Activated CD8-positive, alpha-beta memory T cell treated with anti-CD3 and anti-CD28 coated beads, Interleukin-2, amount 10 ng/mL, durations not matched to agents 7 days and 5 days (primary cell): ENCODE data around the gene MAFF. TPM values are rescaled to one million over a fixed set of nuclear protein-coding genes. Genes with fewer than 3 reads are reported as not detected.

ENCODE experiments used
- ATAC-seq: fragments of 150-1000 bp; cut with Tn5 transposase; one replicate; pipeline ENCODE4 v1.10.0; 2021; ENCODE audit warnings: moderate library complexity
- CTCF ChIA-PET: fragments of 350-600 bp; sonication (Branson Sonifier 250); formaldehyde crosslinking; loops from one replicate; lab custom pipeline; 2021; ENCODE audit warnings: antibody characterized with exemption; lab: Charles Lee
- DNase-seq: peaks from one replicate; pipeline ENCODE4 v3.0.0-alpha.2; 2020
- H3K27ac Mint-ChIP-seq: one replicate; pipeline ENCODE4 v1.8.0; 2021; ENCODE audit warnings: mild to moderate bottlenecking, mixed read lengths
- H3K27me3 Mint-ChIP-seq: one replicate; pipeline ENCODE4 v1.8.0; 2021; ENCODE audit warnings: mixed read lengths
- H3K36me3 Mint-ChIP-seq: one replicate; pipeline ENCODE4 v1.8.0; 2021; ENCODE audit warnings: mild to moderate bottlenecking, mixed read lengths
- H3K4me1 Mint-ChIP-seq: one replicate; pipeline ENCODE4 v1.8.0; 2021; ENCODE audit warnings: mixed read lengths
- H3K4me3 Mint-ChIP-seq: one replicate; pipeline ENCODE4 v1.8.0; 2021; ENCODE audit warnings: mild to moderate bottlenecking, moderate library complexity, mixed read lengths
- H3K9me3 Mint-ChIP-seq: one replicate; pipeline ENCODE4 v1.8.0; 2022; ENCODE audit warnings: low read depth, mixed read lengths
- total RNA-seq, 2 experiments: library from RNA; stranded (reverse); gene quantifications; one replicate each; pipeline ENCODE4 v1.2.3, GENCODE V29; 2021

The MAFF gene
- total RNA-seq, 2 experiments from 2014 or later, result 6.6 to 7.8 TPM

DNA sequence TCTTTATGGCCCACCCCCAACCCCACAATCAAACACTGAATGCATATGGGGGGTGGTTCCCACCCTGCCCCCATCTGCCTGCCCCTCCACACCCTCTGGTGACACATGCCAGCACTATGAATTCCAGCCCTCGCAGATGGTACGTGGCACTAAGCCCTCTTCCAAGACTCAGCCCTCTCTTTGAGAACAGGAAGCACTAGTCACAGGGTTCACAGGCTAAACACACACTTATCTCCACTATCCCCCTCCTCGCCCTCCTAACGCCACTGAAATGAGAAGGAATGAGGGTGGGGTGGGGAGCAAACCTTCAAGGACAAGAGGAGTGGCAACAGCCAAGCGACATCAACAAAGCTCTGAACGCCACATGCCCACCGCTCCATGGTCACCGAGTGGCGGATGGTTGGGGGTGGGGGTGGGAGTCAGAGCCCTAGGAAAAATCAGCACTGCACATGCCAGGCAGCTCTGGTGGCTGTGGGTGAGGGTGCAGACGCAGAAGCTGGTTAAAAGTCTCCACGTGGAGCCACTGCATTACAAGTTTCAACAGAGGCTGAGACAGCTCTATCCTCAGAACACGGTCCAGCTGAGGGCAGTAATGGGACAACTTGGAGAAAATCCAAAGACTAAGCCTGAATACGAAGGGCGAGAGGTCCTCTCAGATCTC lies 37.4 kb downstream of the MAFF start:
- Mint-ChIP-seq H3K4me1 (no peaks in the 10 kb centered on the region), H3K27me3 (no peaks in the 10 kb centered on the region), H3K27ac (no peak overlapping the region), H3K4me3 (no peak overlapping the region), H3K9me3 (no peaks in the 10 kb centered on the region), H3K36me3 (peaks cover 2% of the 10 kb centered on the region)
- DNase-seq, result no peak
- ATAC-seq, result no peak
- CTCF ChIA-PET, result no interaction called here

DNA sequence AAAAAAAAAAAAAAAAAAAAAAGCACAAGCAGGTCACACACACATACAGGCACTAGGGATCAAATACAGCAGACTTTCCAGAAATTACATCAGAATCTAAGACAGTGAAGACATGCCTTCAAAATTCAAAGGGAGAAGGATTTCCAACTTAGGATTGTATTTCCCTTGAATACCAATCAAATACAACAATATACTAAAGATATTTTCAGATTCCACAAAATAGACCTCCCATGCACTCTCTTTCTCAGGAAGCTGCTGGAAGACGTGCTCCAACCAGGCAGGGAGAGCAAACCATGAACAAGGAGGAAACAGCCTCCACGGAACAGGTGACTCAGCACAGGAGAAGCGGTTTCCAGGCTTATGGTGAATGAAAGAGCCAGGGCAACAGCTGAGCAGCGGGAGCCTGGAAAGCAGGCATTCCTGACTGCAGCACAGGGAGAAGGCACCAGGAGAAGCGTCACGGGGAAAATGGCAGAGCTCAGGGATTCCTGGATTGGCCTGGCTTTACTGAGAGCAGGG lies 39.0 kb downstream of the MAFF start:
- no peaks in the 10 kb centered on the region for H3K4me1 Mint-ChIP-seq
- H3K4me3 Mint-ChIP-seq, result no peak overlapping the region
- CTCF ChIA-PET, result interaction anchor here (0.8 kb wide), 1 partner anchor 29 kb away, joined by 3 read pairs; no protein-coding TSS in a partner anchor
- H3K36me3 Mint-ChIP-seq, result peaks cover 2% of the 10 kb centered on the region
- DNase-seq (no peak), ATAC-seq (no peak)
- no peak overlapping the region for H3K27ac Mint-ChIP-seq
- no peaks in the 10 kb centered on the region for H3K27me3 Mint-ChIP-seq
- H3K9me3 Mint-ChIP-seq, result no peaks in the 10 kb centered on the region

DNA sequence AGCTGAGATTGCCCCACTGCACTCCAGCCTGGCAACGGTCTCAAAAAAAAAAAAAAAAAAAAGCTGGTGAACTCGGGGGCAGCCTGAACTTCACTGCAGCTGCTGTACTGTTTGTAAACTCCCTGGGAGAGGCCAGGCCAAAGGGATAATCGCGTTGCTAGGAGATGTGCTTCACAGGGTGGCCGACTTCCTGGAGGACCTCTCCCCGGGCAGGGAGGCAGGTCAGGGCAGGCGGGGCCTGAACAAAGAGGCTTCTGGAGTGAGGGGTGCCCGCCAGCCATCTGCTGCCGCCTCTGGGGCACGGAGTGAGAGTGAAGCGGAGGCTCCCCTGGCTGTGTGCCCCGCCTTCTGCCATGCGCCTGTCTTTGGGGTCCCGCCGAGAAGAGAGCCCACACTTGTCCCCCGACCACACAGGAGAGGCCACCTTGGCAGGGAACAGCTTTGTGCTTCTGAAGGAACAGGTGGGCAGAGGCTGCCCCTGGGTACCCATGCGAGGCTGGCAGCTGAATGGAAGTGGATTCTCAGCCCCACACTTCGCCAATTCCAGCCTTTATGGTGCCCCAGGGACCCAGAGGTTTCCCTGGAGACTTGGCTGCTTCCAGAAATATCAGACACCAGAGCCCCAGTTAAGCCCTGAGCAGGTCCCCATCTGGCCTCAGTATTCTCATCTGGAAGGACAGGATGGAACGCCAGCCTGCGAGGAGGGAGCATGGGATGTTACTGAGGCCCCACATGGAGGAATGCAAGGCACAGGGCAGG lies 41.4 kb downstream of the MAFF start:
- Mint-ChIP-seq H3K27ac (no peak overlapping the region), H3K27me3 (no peaks in the 10 kb centered on the region), H3K9me3 (no peaks in the 10 kb centered on the region), H3K4me1 (no peaks in the 10 kb centered on the region), H3K4me3 (no peak overlapping the region), H3K36me3 (peaks cover 4% of the 10 kb centered on the region)
- DNase-seq (no peak), ATAC-seq (no peak)
- CTCF ChIA-PET, result interaction anchor here (1.5 kb wide), 1 partner anchor 128 kb away, joined by 3 read pairs; no protein-coding TSS in a partner anchor

DNA sequence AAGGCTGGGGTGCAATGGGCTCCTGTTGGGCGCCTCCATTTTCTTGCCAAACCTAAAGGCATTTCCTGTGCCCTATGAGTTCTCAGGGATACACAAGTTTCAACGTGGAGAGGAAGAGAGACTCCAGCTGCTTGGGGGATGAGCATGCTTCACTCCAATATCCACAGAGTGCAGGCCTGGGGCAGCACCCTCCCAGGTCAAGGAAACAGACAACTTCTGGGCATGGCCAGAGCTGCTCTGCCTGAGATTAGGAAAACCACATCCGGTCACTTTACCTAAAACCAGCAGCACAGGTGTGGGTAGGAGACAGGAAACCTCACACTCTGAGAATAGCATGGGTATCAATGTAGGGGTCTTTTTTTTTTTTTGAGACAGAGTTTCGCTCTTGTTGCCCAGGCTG lies 42.3 kb downstream of the MAFF start:
- CTCF ChIA-PET, result no interaction called here
- Mint-ChIP-seq H3K27me3 (no peaks in the 10 kb centered on the region), H3K9me3 (no peaks in the 10 kb centered on the region), H3K36me3 (peaks cover 4% of the 10 kb centered on the region), H3K27ac (no peak overlapping the region), H3K4me1 (no peaks in the 10 kb centered on the region), H3K4me3 (no peak overlapping the region)
- ATAC-seq (no peak), DNase-seq (no peak)

DNA sequence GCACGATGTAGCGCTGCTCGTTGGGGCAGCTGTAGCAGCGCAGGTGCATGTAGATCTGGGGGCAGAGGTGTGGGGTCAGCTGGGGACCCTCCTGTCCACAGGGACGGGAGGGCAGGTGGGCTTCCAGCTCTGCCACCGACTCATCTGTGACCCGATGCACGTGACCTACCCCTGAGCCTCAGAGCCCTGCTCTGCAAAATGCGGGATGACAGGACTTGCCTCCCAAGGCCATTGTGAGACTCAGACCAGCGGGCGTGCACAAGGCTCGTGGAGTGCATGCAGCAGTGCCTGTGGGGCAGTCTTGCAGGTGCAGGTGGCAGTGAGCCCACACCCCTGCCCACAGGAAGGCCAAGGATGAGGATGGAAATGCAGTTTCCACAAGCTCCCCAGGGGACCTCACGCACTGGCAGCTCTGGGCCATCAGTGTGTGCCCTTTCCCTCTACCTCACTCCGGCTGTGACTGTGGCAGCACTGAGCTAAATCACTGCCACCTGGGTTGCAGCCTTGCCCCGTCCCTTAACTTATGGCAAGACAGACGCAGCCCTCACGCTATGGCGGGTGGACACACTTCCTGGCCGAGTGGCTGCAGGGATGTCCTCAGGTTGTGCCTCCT lies 44.4 kb downstream of the MAFF start:
- Mint-ChIP-seq H3K4me1 (no peaks in the 10 kb centered on the region), H3K4me3 (no peak overlapping the region), H3K27me3 (no peaks in the 10 kb centered on the region), H3K9me3 (no peaks in the 10 kb centered on the region), H3K27ac (no peak overlapping the region), H3K36me3 (peaks cover 5% of the 10 kb centered on the region)
- DNase-seq, result no peak
- CTCF ChIA-PET, result no interaction called here
- no peak for ATAC-seq

DNA sequence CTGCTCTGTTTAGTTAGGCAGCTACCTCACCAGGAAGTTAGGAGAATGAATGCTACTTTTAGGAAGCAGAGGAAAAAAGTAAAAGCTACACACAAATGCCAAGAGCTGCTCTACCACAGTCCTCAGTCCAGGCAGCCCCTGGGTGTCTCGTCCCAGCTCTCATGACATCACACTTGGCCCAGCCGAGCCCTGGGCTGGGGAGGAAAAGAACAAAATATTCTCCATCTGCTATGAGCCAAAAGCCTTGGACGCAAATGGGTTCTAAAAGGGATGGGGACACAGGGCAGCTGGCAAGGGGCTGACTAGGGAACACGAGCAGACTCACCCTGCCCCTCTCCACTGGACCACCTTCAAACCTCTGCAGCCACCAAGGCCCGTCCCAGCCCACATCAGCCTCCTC lies 44.9 kb downstream of the MAFF start:
- no peak for ATAC-seq
- no peak overlapping the region for H3K4me3 Mint-ChIP-seq
- DNase-seq, result no peak
- H3K9me3 Mint-ChIP-seq, result no peaks in the 10 kb centered on the region
- CTCF ChIA-PET, result no interaction called here
- peaks cover 5% of the 10 kb centered on the region for H3K36me3 Mint-ChIP-seq
- H3K4me1 Mint-ChIP-seq, result no peaks in the 10 kb centered on the region
- H3K27me3 Mint-ChIP-seq, result no peaks in the 10 kb centered on the region
- H3K27ac Mint-ChIP-seq, result no peak overlapping the region

DNA sequence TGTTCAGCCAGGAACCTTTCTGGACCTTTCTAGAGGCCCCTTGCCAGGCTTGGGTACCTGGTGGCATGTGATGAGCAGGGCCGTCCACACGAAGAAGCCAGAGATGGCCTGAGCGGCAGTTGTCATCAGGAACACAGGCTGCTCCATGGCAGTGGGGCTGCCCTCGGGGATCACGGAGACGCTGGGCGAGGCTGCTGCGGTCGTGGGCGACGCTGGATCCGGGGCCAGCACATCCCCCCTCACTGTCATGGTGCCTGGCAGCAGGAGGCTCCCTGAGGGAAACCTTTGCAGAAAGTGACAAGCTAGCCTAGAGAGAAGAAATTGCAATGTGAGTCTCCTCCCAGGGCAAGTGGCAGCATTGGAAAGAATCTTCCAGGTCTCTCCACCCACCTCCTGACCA lies 45.9 kb downstream of the MAFF start:
- ATAC-seq (no peak), DNase-seq (no peak)
- CTCF ChIA-PET, result interaction anchor here (0.6 kb wide), 1 partner anchor 49 kb away, joined by 3 read pairs; no protein-coding TSS in a partner anchor
- peaks cover 5% of the 10 kb centered on the region for H3K36me3 Mint-ChIP-seq
- no peaks in the 10 kb centered on the region for H3K27me3 Mint-ChIP-seq
- H3K4me1 Mint-ChIP-seq, result no peaks in the 10 kb centered on the region
- H3K27ac Mint-ChIP-seq, result no peak overlapping the region
- H3K9me3 Mint-ChIP-seq, result no peaks in the 10 kb centered on the region
- H3K4me3 Mint-ChIP-seq, result no peak overlapping the region

DNA sequence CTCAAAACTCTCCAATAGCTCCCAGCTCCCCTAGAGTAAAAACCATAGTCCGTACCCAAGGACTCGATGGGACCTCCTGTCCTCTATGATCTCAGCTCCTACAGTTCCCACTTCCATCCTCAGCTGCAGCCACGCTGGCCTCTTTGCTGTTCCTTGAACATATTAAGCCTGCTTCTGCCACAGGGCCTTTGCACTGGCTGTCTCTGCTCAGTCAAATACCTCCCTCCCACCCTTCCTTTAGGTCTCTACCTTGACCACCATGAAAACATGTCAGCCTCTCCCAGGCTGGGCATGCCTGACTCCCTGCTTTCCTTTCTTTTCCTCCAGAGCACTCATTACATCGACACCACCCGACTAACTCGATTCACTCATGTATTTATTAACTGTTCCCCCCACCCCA lies 46.5 kb downstream of the MAFF start:
- Mint-ChIP-seq H3K36me3 (peaks cover 5% of the 10 kb centered on the region), H3K4me3 (no peak overlapping the region), H3K9me3 (no peaks in the 10 kb centered on the region), H3K4me1 (no peaks in the 10 kb centered on the region), H3K27ac (no peak overlapping the region), H3K27me3 (no peaks in the 10 kb centered on the region)
- ATAC-seq (no peak), DNase-seq (no peak)
- CTCF ChIA-PET, result interaction anchor here (0.6 kb wide), 1 partner anchor 48 kb away, joined by 3 read pairs; no protein-coding TSS in a partner anchor

DNA sequence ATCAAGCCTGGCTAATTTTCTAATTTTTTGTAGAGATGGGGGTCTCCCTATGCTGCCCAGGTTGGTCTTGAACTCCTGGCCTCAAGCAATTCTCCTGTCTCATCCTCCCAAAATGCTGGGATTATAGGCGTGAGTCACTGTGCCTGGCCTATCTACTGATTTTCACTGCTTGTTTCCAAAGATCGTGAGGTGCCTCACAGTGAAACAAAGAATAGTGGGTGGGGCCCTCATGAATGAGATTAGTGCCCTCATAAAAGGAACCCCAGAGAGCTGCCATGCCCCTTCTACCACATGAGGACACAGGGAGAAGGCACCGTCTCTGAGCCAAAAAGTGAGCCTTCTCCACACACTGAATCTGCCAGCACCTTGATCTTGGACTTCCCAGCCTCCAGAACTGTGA lies 47.5 kb downstream of the MAFF start:
- DNase-seq (no peak), ATAC-seq (no peak)
- Mint-ChIP-seq H3K4me1 (no peaks in the 10 kb centered on the region), H3K4me3 (no peak overlapping the region), H3K27me3 (no peaks in the 10 kb centered on the region), H3K9me3 (no peaks in the 10 kb centered on the region), H3K36me3 (peaks cover 3% of the 10 kb centered on the region), H3K27ac (no peak overlapping the region)
- CTCF ChIA-PET, result no interaction called here

DNA sequence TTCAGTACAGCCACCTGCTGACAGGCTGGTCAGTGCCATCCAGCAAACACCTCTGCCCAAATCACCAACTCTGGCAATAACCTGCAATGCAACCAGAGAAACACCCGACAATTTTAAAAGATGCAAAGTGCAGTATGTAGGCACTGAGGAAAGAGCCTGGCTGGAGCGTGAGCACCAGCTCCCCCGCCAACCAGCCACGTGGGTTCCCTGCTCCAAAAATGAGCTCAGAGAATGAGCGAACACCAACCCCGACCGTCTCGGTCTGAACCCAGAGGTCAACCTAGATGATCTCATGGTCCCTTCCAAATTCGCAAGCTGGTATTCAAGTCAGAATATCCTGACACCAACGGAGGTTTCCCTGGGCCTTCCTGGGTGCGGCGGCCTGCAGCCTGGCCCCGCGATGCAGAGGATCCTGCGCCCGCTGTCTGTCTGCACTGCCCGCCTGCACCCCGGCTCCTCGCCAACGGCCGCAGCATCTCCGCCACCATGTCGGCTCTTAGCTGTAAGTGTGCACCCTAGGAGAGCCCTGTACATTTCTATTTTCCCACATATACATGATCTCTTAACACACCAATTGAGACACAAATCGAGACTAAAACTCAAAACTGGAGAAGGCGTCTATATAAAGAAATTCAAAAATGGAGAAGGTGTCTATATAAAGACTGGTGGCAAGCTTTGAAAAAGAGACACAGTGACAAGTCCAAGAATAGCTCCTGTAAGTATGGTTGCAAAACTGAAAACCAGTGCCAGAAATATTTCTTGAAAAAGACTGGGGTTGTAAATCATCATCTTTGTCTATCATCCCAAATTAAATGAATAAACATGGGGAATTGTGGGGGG lies 48.2 kb downstream of the MAFF start:
- H3K4me1 Mint-ChIP-seq, result no peaks in the 10 kb centered on the region
- no peaks in the 10 kb centered on the region for H3K27me3 Mint-ChIP-seq
- DNase-seq, result no peak
- peaks cover 3% of the 10 kb centered on the region for H3K36me3 Mint-ChIP-seq
- no peak overlapping the region for H3K4me3 Mint-ChIP-seq
- CTCF ChIA-PET, result interaction anchor here (0.8 kb wide), 1 partner anchor 197 kb away, joined by 3 read pairs; no protein-coding TSS in a partner anchor
- H3K27ac Mint-ChIP-seq, result no peak overlapping the region
- no peaks in the 10 kb centered on the region for H3K9me3 Mint-ChIP-seq
- ATAC-seq, result no peak

DNA sequence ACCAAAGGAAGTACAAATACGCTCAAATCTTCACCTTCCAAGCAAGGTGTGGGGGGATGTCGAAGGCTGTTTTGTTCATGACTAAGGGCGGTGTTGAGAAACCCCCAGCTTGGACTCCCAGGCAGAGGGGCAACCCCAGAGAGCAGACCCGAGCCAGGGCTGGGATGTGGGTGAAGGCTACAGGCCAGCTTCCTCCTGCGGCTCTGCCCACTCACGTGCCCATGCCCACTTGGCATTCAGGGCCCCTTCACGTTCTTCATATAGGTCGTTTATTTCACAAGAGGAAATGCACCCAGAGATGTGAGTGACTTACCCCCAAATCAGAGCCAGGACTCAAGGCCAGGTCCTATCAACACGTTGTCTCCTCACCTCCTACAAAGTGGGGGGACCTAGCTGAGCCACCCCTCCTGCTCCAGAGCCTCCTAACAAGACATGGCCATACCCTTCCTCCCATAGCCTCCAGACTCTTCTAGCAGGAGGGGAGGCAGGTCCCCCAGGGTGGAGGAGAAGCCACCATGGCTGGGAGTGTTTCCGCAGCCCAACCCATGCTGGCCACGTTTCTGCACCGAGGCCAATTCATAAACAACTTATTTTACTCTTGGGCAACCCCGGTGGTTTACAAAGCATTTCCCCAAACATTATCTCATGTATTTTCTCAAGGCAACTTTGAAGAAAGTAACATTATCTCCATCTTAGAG lies 49.0 kb downstream of the MAFF start:
- H3K27ac Mint-ChIP-seq, result no peak overlapping the region
- peaks cover 3% of the 10 kb centered on the region for H3K36me3 Mint-ChIP-seq
- H3K4me1 Mint-ChIP-seq, result no peaks in the 10 kb centered on the region
- DNase-seq, result no peak
- CTCF ChIA-PET, result interaction anchor here (0.8 kb wide), 1 partner anchor 198 kb away, joined by 3 read pairs; no protein-coding TSS in a partner anchor
- no peak for ATAC-seq
- H3K9me3 Mint-ChIP-seq, result no peaks in the 10 kb centered on the region
- H3K4me3 Mint-ChIP-seq, result no peak overlapping the region
- no peaks in the 10 kb centered on the region for H3K27me3 Mint-ChIP-seq

DNA sequence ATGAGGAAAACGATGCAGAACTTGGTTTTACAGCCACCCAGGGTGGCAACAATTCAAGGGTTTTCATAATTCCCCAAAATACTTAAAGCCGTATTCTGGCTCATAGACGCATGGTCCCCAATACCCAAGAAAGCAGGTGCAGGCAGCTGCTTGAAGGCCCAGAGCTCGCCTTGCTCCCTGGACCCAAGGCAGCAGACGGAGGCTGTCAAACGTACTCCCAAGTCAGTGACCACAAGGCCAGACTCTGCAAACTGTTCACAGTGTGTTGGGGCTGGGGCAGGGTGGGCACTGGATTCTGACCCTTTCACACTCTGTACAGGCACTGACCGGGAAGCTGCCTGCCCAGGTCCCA lies 49.5 kb downstream of the MAFF start:
- no peak for ATAC-seq
- CTCF ChIA-PET, result no interaction called here

More for the DNA sequence above, 49.5 kb downstream of the MAFF start:
- no peak overlapping the region for H3K4me3 Mint-ChIP-seq
- peaks cover 2% of the 10 kb centered on the region for H3K36me3 Mint-ChIP-seq
- no peaks in the 10 kb centered on the region for H3K27me3 Mint-ChIP-seq
- no peak for DNase-seq
- no peaks in the 10 kb centered on the region for H3K9me3 Mint-ChIP-seq
- H3K27ac Mint-ChIP-seq, result no peak overlapping the region
- H3K4me1 Mint-ChIP-seq, result no peaks in the 10 kb centered on the region
